GM06990 (cell line): ENCODE measurements around the gene ZNF185.

Experiments used
- DNase-seq: peaks from one replicate; pipeline ENCODE4 v3.0.0-alpha.2; 2011; ENCODE audit not compliant: insufficient read length; ENCODE audit errors: extremely low read depth
- H3K27me3 ChIP-seq: replicated peaks from 2 replicates; pipeline ENCODE4 v1.6.0; 2011; ENCODE audit warnings: low read length; ENCODE audit not compliant: control insufficient read depth, insufficient read depth
- H3K36me3 ChIP-seq: 2 replicates; pipeline ENCODE4 v1.5.1; 2011; ENCODE audit warnings: low read length; ENCODE audit not compliant: control insufficient read depth, insufficient read depth
- H3K4me3 ChIP-seq: replicated peaks from 2 replicates; pipeline ENCODE4 v1.5.1; 2011; ENCODE audit warnings: low read depth, mild to moderate bottlenecking, control low read depth, low read length
- TF ChIP-seq, protein P1 (sequence below): IDR thresholded peaks from 2 replicates; pipeline ENCODE4 v1.5.1; 2011; ENCODE audit warnings: low read length, control low read depth, mild to moderate bottlenecking, inconsistent platforms; ENCODE audit not compliant: insufficient read depth, poor library complexity, severe bottlenecking

The ZNF185 gene

DNA sequence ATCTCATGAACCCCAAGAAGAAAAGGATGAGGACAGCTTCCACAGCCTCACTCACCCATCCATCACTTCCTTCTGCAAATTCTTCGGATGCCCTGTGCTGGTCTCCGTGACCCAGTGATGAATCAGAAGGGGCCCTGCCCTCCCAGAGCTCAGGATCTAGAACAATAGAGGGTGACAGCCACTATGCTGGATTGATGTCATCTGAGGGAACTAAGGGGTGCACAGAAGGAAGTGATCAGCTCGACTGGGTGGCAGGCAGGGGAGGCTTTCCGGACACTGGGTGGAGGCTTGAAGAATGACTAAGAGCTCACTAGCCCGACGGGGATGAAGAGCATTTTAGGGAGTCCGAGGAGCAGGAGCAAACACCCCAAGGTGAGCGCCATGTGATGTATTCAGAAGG is 1.4 kb upstream of the ZNF185 start:
- H3K36me3 ChIP-seq: no peaks in the 10 kb centered on the region
- TF ChIP-seq, protein P1, sequence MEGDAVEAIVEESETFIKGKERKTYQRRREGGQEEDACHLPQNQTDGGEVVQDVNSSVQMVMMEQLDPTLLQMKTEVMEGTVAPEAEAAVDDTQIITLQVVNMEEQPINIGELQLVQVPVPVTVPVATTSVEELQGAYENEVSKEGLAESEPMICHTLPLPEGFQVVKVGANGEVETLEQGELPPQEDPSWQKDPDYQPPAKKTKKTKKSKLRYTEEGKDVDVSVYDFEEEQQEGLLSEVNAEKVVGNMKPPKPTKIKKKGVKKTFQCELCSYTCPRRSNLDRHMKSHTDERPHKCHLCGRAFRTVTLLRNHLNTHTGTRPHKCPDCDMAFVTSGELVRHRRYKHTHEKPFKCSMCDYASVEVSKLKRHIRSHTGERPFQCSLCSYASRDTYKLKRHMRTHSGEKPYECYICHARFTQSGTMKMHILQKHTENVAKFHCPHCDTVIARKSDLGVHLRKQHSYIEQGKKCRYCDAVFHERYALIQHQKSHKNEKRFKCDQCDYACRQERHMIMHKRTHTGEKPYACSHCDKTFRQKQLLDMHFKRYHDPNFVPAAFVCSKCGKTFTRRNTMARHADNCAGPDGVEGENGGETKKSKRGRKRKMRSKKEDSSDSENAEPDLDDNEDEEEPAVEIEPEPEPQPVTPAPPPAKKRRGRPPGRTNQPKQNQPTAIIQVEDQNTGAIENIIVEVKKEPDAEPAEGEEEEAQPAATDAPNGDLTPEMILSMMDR: no peak
- peaks cover 1% of the 10 kb centered on the region; the same call in 1 of the 2 replicates for H3K27me3 ChIP-seq
- H3K4me3 ChIP-seq: no peak overlapping the region
- no peak for DNase-seq

- H3K4me3 ChIP-seq: no peak overlapping the region
- DNase-seq: no peak
- H3K36me3 ChIP-seq: no peaks in the 10 kb centered on the region
- TF ChIP-seq, protein P1: no peak
- H3K27me3 ChIP-seq: peaks cover 1% of the 10 kb centered on the region; the same call in 1 of the 2 replicates
Measured at GRCh38 chrX:152898442-152898841, 575 bp downstream of the ZNF185 start.

- no peak overlapping the region for H3K4me3 ChIP-seq
- peaks cover 1% of the 10 kb centered on the region; the same call in 1 of the 2 replicates for H3K27me3 ChIP-seq
- TF ChIP-seq, protein P1: no peak
- no peak for DNase-seq
- H3K36me3 ChIP-seq: no peaks in the 10 kb centered on the region
Measured at GRCh38 chrX:152899111-152899873, 1.4 kb downstream of the ZNF185 start.

DNA sequence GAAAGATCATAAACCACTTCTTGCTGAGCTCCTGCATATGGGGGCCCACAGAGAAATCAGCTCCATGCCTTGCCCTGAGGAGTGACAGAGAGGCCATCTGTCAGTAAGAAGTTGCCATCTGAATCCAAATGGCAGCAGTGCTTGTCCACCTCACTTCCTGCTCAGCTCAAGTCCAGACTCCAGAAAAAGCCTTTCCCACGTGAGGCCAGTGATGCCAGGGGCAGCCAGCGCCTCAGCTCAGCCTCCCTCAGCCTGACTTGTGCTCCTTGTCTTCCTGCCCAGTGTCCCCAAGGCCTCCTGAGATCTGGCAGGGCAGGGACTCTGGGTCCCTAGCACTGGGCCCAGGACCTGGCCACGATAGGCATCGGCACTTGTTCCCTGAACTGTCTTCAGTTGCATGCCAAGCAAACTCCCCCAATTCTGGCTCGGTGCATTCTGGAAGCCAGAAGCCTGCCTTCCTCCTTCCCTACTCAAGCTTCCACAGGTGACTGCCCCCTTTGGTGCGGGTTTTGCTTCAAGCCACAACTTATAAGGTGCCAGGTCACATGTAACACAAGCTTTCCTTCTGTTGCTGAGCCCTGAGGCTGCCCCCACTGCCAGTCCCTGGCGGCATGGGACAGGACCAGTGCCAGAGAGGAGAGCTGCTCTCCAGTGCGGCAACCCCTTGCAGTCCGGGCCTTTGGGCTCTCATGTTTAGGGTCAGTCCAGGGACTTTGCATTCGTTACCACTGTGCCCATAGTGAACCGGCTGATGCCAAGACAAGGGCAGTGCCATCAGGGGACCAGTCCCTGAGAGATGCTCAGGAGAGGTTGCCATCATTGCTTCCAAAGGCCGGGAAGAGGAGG is 2.2 kb downstream of the ZNF185 start:
- TF ChIP-seq, protein P1: no peak
- DNase-seq: no peak
- no peak overlapping the region for H3K4me3 ChIP-seq
- H3K36me3 ChIP-seq: no peaks in the 10 kb centered on the region
- H3K27me3 ChIP-seq: peaks cover 1% of the 10 kb centered on the region; the same call in 1 of the 2 replicates

DNA sequence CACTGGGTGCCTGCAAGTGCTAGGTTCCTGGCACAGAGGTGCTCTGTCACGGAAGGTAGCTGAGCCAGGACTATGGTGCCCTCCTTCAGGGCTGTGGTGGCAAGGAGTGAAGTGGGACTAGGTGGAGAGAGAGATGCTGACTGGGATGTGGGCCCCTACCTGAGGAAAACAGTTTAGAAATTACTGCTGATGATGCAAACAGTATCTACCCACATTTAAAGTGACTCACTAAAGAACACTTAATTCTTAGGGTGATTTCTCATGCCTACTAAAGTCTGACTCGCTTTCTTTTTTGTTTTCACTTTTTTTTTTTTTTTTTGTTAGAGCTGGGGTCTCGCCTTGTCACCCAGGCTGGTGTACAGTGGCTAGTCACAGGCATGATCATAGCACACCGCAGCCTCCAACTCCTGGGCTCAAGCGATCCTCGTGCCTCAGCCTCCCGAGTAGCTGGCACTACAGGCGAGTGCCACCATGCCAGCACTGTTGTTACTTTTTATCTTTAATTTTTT is 3.1 kb downstream of the ZNF185 start:
- DNase-seq: no peak
- TF ChIP-seq, protein P1: no peak
- peaks cover 1% of the 10 kb centered on the region; the same call in 1 of the 2 replicates for H3K27me3 ChIP-seq
- H3K36me3 ChIP-seq: no peaks in the 10 kb centered on the region
- H3K4me3 ChIP-seq: no peak overlapping the region
